ENCODE data around the gene RRN3. TPM values are rescaled to one million over a fixed set of nuclear protein-coding genes. Genes with fewer than 3 reads are reported as not detected.
"Not testable (repeated sequence)": the region's sequence is repeated elsewhere in the genome, so short reads cannot be mapped to it uniquely, and the experiment has no call there.

RRN3 gene, protein sequence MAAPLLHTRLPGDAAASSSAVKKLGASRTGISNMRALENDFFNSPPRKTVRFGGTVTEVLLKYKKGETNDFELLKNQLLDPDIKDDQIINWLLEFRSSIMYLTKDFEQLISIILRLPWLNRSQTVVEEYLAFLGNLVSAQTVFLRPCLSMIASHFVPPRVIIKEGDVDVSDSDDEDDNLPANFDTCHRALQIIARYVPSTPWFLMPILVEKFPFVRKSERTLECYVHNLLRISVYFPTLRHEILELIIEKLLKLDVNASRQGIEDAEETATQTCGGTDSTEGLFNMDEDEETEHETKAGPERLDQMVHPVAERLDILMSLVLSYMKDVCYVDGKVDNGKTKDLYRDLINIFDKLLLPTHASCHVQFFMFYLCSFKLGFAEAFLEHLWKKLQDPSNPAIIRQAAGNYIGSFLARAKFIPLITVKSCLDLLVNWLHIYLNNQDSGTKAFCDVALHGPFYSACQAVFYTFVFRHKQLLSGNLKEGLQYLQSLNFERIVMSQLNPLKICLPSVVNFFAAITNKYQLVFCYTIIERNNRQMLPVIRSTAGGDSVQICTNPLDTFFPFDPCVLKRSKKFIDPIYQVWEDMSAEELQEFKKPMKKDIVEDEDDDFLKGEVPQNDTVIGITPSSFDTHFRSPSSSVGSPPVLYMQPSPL
- 23.8 and 24.2 TPM in 2 replicates for total RNA-seq
- long read RNA-seq, transcript RRN3-201 (18 exons, 3,762 nt), result major isoform, 159 of 192 reads
- long read RNA-seq, transcript RRN3-203 (17 exons, 2,198 nt), result minor isoform, 11 of 192 reads
- long read RNA-seq, partial matches to known transcripts, result 11 of 192 reads
- long read RNA-seq, other reads (novel, unspliced or antisense), result 11 of 192 reads

DNA sequence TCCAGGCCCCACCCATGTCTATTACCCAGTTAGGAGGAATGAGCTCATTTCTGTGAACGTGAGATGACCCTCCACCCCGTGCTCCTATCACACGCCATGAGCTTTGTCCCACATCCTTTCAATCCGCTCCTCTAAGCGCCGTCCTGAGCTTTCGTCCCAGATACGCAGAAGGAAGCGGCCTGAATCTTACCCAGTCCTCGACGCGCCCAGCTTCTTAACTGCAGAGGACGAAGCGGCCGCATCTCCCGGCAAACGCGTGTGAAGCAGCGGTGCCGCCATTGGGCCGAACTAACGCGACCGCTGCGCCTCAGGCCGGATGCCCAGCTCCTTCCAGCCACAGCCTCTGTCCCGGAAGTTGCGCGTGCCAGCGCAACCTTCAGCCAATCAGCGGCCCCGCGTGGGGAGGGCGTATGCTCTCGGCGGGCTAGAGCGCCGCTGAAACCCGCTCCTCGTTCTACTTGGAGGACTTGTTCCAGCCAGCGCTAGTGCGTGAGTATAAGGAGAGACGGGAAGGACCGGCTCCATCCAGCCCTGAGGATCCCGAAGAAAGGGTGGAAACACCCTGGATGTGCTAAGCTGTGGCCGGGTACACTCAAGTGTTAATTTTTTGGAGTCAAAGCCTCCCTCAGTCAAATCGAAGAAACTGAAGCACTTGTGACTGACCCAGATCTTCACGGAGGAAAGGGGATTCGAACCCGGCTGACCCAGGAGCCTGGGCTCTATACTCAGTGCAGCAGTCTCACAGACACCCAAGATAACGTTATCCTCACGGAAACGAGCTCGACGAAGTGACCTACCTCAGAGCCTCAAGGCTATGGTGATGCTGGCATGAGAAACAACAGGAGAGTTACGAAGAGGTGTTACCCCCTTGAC is at the start of gene RRN3:
RRN3 (minus strand) TSS at position 318 of the 873 bp plus-strand sequence; CDS start at position 279, 39 bp downstream.
- H3K4me3 Mint-ChIP-seq (ENCODE audit: unreplicated experiment), result peak within 1 kb of the TSS; percentile 97
- DNase-seq (ENCODE audit: extremely low spot score, unreplicated experiment), result peak; percentile 97
- not testable (repeated sequence) for H3K36me3 Mint-ChIP-seq (ENCODE audit: unreplicated experiment); H3K9me3 Mint-ChIP-seq (ENCODE audit: unreplicated experiment); H3K27me3 Mint-ChIP-seq (ENCODE audit: unreplicated experiment)
- peak within 1 kb of the TSS; percentile 99 for H3K27ac Mint-ChIP-seq (ENCODE audit: unreplicated experiment)
- H3K4me1 Mint-ChIP-seq (ENCODE audit: unreplicated experiment), result peaks cover 15% of the 10 kb centered on the region

DNA sequence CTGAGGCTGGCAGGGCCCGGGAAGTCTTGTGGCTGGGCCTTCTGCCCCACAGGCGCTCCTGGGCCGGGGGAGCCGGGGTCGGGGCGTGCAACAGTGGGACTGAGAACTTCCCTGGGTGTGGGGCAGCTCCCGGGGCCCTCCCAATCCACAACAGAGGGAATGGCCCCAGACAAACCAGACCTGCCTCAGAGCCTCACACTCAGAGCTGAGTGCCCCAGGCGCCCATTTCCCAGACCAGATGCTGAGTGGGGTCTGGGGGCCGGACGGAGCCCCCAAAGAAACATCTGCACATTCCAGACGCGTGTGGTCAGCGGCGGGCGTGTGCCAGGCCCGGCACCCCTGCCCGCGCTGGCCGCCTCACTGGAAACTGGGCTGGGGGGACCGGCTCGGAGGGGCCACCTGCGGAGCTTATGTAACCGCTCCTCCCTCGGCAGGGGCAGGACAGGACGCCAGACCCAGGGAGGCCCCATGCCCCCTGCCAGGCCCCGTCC is 49.6 kb upstream of the RRN3 start:
- not testable (repeated sequence) for H3K9me3 Mint-ChIP-seq (ENCODE audit: unreplicated experiment); H3K36me3 Mint-ChIP-seq (ENCODE audit: unreplicated experiment); H3K27me3 Mint-ChIP-seq (ENCODE audit: unreplicated experiment)
- H3K4me3 Mint-ChIP-seq (ENCODE audit: unreplicated experiment), result peak overlapping the region; percentile 29
- peaks cover 43% of the 10 kb centered on the region for H3K4me1 Mint-ChIP-seq (ENCODE audit: unreplicated experiment)
- peak overlapping the region; percentile 90 for H3K27ac Mint-ChIP-seq (ENCODE audit: unreplicated experiment)
- peak; percentile 82 for DNase-seq (ENCODE audit: extremely low spot score, unreplicated experiment)

DNA sequence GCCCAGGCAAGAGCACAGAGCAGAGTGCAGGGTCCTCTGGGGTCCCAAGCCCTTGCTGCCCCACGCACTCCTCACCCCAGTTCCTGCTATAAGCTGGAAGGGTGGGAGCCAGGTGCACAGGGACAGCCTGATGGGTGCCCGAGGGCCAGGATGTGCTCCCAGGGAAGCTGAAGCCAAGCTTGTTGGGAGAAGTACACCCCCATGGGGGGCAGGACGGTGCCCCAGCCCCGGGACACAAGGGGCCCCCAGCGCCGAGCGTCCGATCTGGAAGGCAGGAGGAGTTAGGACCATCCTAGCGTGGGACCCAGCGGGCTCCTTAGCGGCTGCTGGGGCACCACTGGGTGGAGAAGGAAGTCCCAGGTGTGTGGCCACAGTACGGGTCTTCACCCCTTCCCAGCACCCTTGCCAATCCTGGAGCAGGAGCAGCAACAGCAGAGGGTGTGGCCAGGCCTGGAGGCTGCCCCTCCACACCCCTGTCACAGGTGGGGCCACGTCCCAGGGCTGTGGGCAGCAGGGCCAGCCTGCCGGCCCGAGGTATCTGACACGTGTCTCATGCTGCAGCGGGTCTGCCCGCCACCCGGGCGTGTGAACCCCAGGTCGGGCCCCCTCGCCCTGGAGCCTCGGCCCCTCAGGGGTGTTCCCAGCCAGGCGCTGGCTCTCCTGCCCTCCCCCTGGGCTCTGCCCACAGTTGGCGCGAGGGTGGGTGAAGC is 49.0 kb upstream of the RRN3 start:
- not testable (repeated sequence) for H3K27ac Mint-ChIP-seq (ENCODE audit: unreplicated experiment); H3K27me3 Mint-ChIP-seq (ENCODE audit: unreplicated experiment); H3K9me3 Mint-ChIP-seq (ENCODE audit: unreplicated experiment); H3K4me3 Mint-ChIP-seq (ENCODE audit: unreplicated experiment); H3K36me3 Mint-ChIP-seq (ENCODE audit: unreplicated experiment)
- H3K4me1 Mint-ChIP-seq (ENCODE audit: unreplicated experiment), result peaks cover 40% of the 10 kb centered on the region
- DNase-seq (ENCODE audit: extremely low spot score, unreplicated experiment), result peak; percentile 77

DNA sequence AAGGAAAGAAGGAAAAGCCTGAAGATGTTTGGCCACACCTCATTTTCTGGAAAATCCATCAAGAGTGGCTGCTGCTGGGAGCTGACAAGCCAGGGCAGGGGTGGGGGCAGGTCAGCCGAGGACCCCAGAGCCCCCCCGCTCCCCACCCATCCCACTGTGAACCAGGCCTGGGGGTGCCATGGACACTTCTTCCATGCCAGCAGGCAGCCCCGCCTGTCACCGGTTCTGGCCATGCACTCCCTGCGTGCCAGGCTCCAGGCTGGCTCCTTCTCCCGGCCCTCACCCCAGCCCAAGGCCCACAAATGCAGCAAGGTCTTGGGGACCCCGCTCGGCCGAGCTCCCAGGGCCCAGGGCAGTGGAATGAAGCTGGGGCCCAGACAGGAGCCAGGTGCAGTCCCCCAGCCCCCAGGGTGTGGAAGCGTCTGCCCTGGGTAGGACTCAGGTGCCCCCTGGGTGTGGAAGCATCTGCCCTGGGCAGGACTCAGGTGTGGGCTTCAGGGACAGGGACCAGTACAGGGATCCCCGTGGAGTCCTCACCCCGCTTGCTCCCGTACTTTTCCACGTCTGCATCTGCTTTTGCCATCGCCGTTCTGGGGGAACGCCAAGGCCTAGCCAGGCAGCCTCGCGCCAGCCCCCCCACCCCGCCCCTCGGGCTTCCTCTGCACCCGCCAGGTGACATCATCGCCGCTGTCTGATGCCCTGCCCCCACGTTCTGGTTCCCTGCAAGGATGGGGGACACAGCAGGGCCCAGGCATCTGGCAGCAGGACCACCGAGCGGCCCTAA is 48.2 kb upstream of the RRN3 start:
- peak; percentile 75 for DNase-seq (ENCODE audit: extremely low spot score, unreplicated experiment)
- H3K27ac Mint-ChIP-seq (ENCODE audit: unreplicated experiment); H3K27me3 Mint-ChIP-seq (ENCODE audit: unreplicated experiment); H3K9me3 Mint-ChIP-seq (ENCODE audit: unreplicated experiment); H3K36me3 Mint-ChIP-seq (ENCODE audit: unreplicated experiment); H3K4me3 Mint-ChIP-seq (ENCODE audit: unreplicated experiment): not testable (repeated sequence)
- peaks cover 35% of the 10 kb centered on the region for H3K4me1 Mint-ChIP-seq (ENCODE audit: unreplicated experiment)

DNA sequence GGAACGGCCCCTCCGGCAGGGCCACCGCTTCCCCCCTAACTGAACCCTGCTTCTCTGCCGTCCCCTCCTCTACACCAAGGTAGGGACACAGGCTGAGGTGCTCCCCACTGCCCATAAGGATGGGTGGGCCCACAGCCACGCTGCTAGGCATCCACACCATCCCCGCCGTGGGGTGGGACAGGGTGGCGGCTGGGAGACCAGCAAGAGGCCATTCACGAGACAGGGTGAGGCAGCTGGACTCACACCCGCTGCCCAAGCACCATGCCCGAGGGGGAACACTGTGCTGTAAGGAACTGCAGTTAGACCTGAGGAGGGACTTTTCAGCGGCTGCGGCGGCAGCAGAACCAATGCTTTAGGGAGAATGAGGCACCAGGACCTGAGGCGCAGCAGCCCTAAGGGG is 47.5 kb upstream of the RRN3 start:
- no peaks in the 10 kb centered on the region for H3K9me3 Mint-ChIP-seq (ENCODE audit: unreplicated experiment)
- H3K4me1 Mint-ChIP-seq (ENCODE audit: unreplicated experiment), result peaks cover 28% of the 10 kb centered on the region
- H3K27ac Mint-ChIP-seq (ENCODE audit: unreplicated experiment), result peak overlapping the region; percentile 31
- TF ChIP-seq, protein P1, sequence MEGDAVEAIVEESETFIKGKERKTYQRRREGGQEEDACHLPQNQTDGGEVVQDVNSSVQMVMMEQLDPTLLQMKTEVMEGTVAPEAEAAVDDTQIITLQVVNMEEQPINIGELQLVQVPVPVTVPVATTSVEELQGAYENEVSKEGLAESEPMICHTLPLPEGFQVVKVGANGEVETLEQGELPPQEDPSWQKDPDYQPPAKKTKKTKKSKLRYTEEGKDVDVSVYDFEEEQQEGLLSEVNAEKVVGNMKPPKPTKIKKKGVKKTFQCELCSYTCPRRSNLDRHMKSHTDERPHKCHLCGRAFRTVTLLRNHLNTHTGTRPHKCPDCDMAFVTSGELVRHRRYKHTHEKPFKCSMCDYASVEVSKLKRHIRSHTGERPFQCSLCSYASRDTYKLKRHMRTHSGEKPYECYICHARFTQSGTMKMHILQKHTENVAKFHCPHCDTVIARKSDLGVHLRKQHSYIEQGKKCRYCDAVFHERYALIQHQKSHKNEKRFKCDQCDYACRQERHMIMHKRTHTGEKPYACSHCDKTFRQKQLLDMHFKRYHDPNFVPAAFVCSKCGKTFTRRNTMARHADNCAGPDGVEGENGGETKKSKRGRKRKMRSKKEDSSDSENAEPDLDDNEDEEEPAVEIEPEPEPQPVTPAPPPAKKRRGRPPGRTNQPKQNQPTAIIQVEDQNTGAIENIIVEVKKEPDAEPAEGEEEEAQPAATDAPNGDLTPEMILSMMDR (IDR thresholded peaks at IDR 0.05), result no peak
- peak overlapping the region; percentile 18 for H3K4me3 Mint-ChIP-seq (ENCODE audit: unreplicated experiment)
- no peaks in the 10 kb centered on the region for H3K36me3 Mint-ChIP-seq (ENCODE audit: unreplicated experiment)
- H3K27me3 Mint-ChIP-seq (ENCODE audit: unreplicated experiment), result no peaks in the 10 kb centered on the region
- peak; percentile 83 for DNase-seq (ENCODE audit: extremely low spot score, unreplicated experiment)

DNA sequence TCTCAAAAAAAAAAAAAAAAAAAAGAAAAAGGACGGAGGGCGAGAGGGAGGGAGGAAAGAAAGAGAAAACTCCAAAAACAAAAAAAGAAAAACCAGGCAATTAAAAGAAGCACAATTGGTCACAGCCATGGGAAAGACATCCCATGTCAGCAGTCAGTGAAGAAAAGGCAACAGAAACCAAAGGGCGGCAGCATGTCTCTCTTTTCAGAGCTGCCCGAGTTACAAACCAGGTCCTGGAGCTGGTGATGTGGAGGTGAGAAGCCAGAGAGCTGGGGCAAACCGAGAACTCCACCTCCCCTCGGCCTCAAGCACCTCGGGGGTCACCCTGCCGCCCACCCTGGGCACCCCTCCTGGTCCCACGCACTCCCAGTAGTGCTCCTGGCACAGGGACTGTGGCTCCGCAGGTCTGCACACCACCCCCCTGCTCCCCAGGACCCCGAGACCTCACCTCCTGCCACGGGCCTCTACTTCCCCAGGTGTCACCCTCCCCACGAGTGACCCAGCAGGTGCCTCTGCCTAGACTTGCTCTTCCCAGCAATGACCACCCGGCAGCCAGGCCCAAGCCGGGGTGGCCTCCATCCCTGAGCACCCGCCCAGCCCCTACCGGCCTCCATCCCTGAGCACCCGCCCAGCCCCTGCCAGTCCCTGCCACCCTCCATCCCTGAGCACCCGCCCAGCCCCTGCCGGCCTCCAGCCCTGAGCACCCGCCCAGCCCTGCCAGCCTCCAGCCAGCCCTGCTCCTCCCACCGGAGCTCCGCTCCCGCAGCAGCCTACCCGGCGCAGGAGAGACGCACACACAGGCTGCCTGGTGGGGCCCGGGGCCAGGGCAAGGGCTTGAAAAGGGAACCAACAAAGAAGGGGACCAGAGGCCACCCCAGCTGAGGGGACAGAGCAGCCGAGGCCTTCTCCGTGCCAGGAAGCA is 46.6 kb upstream of the RRN3 start:
- peak; percentile 82 for DNase-seq (ENCODE audit: extremely low spot score, unreplicated experiment)
- not testable (repeated sequence) for H3K9me3 Mint-ChIP-seq (ENCODE audit: unreplicated experiment)
- H3K4me1 Mint-ChIP-seq (ENCODE audit: unreplicated experiment), result peaks cover 20% of the 10 kb centered on the region

DNA sequence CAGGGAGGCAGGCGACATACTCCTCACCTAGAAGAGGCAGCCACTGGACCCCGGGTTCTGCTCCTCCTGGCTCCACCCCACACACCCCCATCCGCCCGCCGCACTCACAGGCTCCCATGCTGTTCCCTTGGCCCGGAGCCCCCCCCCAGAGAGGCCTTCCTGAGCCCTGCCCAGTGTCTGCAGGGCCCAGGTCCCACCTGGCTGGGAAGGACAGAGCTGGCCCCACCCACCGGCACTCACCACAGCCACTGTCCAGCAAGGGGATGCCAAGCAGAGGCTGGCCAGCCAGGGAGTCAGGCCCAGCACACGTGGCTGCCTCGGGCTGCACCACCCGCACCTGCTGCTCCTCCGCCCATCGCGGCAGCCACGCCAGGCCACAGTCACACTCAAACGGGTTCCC is 43.4 kb upstream of the RRN3 start:
- not testable (repeated sequence) for H3K27me3 Mint-ChIP-seq (ENCODE audit: unreplicated experiment); DNase-seq (ENCODE audit: extremely low spot score, unreplicated experiment); H3K36me3 Mint-ChIP-seq (ENCODE audit: unreplicated experiment); H3K4me3 Mint-ChIP-seq (ENCODE audit: unreplicated experiment); H3K9me3 Mint-ChIP-seq (ENCODE audit: unreplicated experiment); H3K27ac Mint-ChIP-seq (ENCODE audit: unreplicated experiment); H3K4me1 Mint-ChIP-seq (ENCODE audit: unreplicated experiment)

More for the DNA sequence above, 46.6 kb upstream of the RRN3 start:
- not testable (repeated sequence) for H3K27me3 Mint-ChIP-seq (ENCODE audit: unreplicated experiment); H3K27ac Mint-ChIP-seq (ENCODE audit: unreplicated experiment); H3K4me3 Mint-ChIP-seq (ENCODE audit: unreplicated experiment); H3K36me3 Mint-ChIP-seq (ENCODE audit: unreplicated experiment)

DNA sequence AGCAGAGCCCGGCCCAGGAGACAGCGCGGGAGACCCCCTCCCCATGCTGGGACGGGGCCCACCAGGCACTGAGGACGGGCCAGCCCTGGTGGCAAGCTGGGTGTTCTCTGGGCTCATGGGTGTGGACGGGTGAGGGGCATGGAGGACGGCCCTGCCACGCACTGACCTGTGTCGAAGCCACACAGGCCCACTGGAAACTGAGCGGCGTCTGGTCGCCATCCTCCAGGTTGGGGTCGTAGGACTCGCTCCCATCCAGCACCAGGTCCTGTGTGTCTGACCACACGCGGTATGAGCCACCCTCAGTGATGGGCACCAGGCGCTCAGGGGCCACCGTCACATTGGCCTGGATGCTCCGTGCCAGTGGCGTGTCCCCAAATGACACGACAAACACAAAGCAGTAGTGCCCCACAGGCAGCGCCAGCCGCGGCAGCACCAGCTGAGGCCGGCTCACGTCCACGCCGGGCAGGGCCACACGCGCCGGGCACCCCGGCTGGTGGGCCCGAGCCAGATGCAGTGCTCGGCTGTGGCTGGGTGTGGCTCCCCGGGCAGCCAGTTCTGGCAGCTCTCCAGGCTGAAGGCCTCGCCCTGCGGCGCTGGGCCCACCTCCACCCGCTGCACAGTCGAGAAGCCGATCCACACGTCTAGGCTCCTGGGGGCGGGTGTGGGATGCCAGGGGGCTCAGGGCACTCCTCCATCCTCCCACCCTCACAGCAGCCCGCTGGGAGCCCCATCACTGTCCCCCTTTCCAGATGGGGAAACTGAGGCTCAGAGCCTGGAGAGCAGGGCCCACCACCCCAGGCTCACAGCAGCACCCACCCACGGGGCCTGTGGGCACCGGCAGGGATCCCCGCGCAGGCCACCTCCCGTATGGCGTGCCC is 41.6 kb upstream of the RRN3 start:
- H3K36me3 Mint-ChIP-seq (ENCODE audit: unreplicated experiment); DNase-seq (ENCODE audit: extremely low spot score, unreplicated experiment); H3K27me3 Mint-ChIP-seq (ENCODE audit: unreplicated experiment); H3K4me3 Mint-ChIP-seq (ENCODE audit: unreplicated experiment); H3K9me3 Mint-ChIP-seq (ENCODE audit: unreplicated experiment); H3K4me1 Mint-ChIP-seq (ENCODE audit: unreplicated experiment); H3K27ac Mint-ChIP-seq (ENCODE audit: unreplicated experiment): not testable (repeated sequence)

Measured in osteocyte (in vitro differentiated cells).